Cardiac fibroblast (primary cell): ENCODE results near the gene GLI3.

ENCODE experiments used
- DNase-seq, 2 donors: peaks; one replicate each; pipeline versions ENCODE4 v3.0.0 to v3.0.0-alpha.2; 2010; ENCODE audit warnings: low read depth in 2 of 2
- H3K4me3 ChIP-seq, 2 donors: replicated peaks in 1 of 2; 1 replicate in 1 of 2; 2 replicates in 1 of 2; pipeline ENCODE4 v1.5.1; 2011; ENCODE audit warnings: low read depth in 2 of 2, low read length in 2 of 2, mild to moderate bottlenecking in 2 of 2, moderate library complexity in 1 of 2
- TF ChIP-seq, protein P1 (sequence below): IDR thresholded peaks from one replicate; pipeline ENCODE4 v1.5.1; 2011; ENCODE audit warnings: low read depth, mild to moderate bottlenecking, low read length, inconsistent platforms

Gene GLI3

GRCh38 chr7:42224391-42225003 is 12.5 kb downstream of the GLI3 start:
- TF ChIP-seq, protein P1, sequence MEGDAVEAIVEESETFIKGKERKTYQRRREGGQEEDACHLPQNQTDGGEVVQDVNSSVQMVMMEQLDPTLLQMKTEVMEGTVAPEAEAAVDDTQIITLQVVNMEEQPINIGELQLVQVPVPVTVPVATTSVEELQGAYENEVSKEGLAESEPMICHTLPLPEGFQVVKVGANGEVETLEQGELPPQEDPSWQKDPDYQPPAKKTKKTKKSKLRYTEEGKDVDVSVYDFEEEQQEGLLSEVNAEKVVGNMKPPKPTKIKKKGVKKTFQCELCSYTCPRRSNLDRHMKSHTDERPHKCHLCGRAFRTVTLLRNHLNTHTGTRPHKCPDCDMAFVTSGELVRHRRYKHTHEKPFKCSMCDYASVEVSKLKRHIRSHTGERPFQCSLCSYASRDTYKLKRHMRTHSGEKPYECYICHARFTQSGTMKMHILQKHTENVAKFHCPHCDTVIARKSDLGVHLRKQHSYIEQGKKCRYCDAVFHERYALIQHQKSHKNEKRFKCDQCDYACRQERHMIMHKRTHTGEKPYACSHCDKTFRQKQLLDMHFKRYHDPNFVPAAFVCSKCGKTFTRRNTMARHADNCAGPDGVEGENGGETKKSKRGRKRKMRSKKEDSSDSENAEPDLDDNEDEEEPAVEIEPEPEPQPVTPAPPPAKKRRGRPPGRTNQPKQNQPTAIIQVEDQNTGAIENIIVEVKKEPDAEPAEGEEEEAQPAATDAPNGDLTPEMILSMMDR: no peak
- no peak for DNase-seq
- no peak overlapping the region for H3K4me3 ChIP-seq

DNA sequence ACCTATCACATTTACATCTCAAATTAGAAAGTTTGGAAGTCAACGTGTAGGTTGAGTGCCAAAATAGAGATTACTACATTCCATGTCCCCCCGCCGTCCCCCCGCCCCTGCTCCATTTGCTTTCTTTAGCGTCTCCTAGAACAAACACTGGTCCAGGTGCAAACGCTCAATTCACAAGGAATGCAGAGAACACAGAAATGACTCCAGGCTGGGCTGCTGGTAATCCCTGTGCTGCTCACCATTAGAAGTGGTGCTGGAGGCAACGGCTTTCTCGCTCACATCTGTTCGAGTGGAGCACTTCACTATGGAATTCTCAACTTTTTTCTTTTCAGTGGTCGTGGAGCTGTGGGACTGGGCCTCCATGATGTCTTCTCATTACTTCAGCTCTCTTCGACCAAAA is 14.1 kb downstream of the GLI3 start:
- H3K4me3 ChIP-seq: no peak overlapping the region
- peak in 1 of 2 donors; percentile 10 for DNase-seq
- TF ChIP-seq, protein P1: no peak

GRCh38 chr7:42222125-42222524 is 14.9 kb downstream of the GLI3 start:
- H3K4me3 ChIP-seq: no peak overlapping the region
- no peak for DNase-seq
- TF ChIP-seq, protein P1: no peak

- TF ChIP-seq, protein P1: no peak
- no peak for DNase-seq
- H3K4me3 ChIP-seq: no peak overlapping the region
These were observed 15.7 kb downstream of the GLI3 start for GRCh38 chr7:42221304-42221703.

DNA sequence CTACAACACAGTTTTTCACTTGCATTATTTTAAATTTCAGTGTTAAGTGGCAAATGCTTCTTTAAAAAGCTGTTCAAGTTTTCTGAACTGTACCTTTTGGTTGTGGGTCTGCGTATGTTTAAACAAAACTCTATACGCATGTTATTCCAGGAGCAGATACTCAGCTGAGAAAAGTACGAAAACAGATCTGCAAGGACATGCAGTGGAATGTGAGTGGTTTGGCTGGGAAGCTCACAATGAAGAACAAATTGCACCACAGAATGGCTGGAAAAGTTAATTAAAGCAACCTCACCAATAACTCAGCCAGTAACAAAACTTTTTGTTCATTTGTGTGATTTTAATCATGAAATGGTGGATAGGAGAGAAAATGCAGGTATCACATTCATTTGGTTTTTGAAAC is 17.6 kb downstream of the GLI3 start:
- DNase-seq: peak in 1 of 2 donors; percentile 26
- no peak overlapping the region for H3K4me3 ChIP-seq
- TF ChIP-seq, protein P1: no peak

- H3K4me3 ChIP-seq: no peak overlapping the region
- TF ChIP-seq, protein P1: no peak
- no peak for DNase-seq
These were observed 18.8 kb downstream of the GLI3 start for GRCh38 chr7:42218248-42218647.

DNA sequence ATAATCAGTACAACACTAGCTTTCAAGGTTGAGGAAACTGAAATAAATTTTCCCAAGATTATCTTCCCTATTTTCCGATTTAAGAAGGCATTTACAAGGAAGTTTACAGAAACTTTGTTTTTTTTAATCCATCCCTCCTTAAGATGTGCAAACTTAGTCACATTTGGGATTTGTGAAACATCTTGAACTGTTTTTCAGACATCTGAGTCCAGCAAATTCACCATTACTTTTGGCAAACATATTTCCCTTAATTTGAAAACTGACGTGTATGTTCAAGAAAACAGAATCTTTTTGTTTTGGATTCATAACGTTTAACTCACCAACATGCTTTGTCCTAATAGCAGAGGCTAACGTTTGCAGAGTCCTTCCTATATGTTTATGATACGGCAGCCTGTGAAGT is 19.5 kb downstream of the GLI3 start:
- TF ChIP-seq, protein P1: no peak
- DNase-seq: no peak
- H3K4me3 ChIP-seq: no peak overlapping the region
